HepG2 (cell line): ENCODE results near the gene UQCRC1. TPM values are rescaled to one million over a fixed set of nuclear protein-coding genes. Genes with fewer than 3 reads are reported as not detected.

ENCODE experiments used
- ATAC-seq: fragments of 200-7000 bp; cut with Tn5 transposase; 3 replicates; pipeline ENCODE4 v1.9.1; 2020; ENCODE audit warnings: mild to moderate bottlenecking, moderate library complexity
- BruUV-seq: library from RNA; stranded (reverse); fragments of 400-500 nt; replicated peaks from 2 replicates; lab custom pipeline; 2021; lab: Mats Ljungman, UMichigan
- CTCF ChIA-PET: fragments of 300-600 bp; formaldehyde crosslinking; extraction: SDS; loops from one replicate; lab custom pipeline; 2021; ENCODE audit warnings: low total read pairs, inconsistent platforms, low intra/inter-chr PET ratio; lab: Yijun Ruan, JAX
- POLR2A ChIA-PET: fragments of 350-600 bp; sonication (Branson Sonifier 250); formaldehyde crosslinking; loops from one replicate; lab custom pipeline; 2020; ENCODE audit warnings: antibody characterized with exemption, inconsistent platforms; lab: Yijun Ruan, JAX
- DNase-seq: peaks from one replicate; pipeline ENCODE4 v3.0.0-alpha.2; 2015; ENCODE audit warnings: low spot score
- FAIRE-seq: peaks from 3 replicates; lab custom pipeline; 2011; peaks lifted over from hg19 to GRCh38; lab: Jason Lieb, UNC
- H2AFZ ChIP-seq: one replicate; pipeline ENCODE4 v1.6.1; 2011; ENCODE audit warnings: low read length, inconsistent platforms
- H3K27ac ChIP-seq: fragments of 300-600 bp; 3 replicates; pipeline ENCODE4 v1.8.0; 2011; ENCODE audit warnings: mixed run types, mild to moderate bottlenecking, mixed read lengths, low read length, inconsistent platforms; ENCODE audit not compliant: insufficient read depth; ENCODE audit errors: extremely low read length
- H3K27me3 ChIP-seq, 2 experiments: fragments of 200-600 bp in 1 of 2; 2 replicates in 1 of 2; 3 replicates in 1 of 2; pipeline versions ENCODE4 v1.6.0 to v1.8.0; 2011; ENCODE audit warnings: low read length in 2 of 2, mild to moderate bottlenecking in 2 of 2, moderate library complexity in 2 of 2, inconsistent platforms in 1 of 2; ENCODE audit not compliant: insufficient read depth in 2 of 2, control insufficient read depth in 1 of 2
- H3K36me3 ChIP-seq, 2 experiments: fragments of 200-600 bp in 1 of 2; replicated peaks in 1 of 2; 2 replicates in 1 of 2; 3 replicates in 1 of 2; pipeline versions ENCODE4 v1.5.1 to v1.8.0; 2011; ENCODE audit warnings: low read length in 2 of 2, inconsistent platforms in 1 of 2; ENCODE audit not compliant: insufficient read depth in 2 of 2, control insufficient read depth in 1 of 2
- H3K4me1 ChIP-seq: 2 replicates; pipeline ENCODE4 v1.5.1; 2012; ENCODE audit warnings: low read length, inconsistent platforms; ENCODE audit not compliant: insufficient read depth
- H3K4me2 ChIP-seq: 2 replicates; pipeline ENCODE4 v1.6.0; 2011; ENCODE audit warnings: low read depth, low read length, inconsistent platforms
- H3K4me3 ChIP-seq, 3 experiments: fragments of 200-600 bp in 1 of 3; sonication (generic), shearing (Covaris generic) in 1 of 3; replicated peaks in 1 of 3; 2 replicates each; pipeline ENCODE4 v1.5.1; 2011 to 2016; ENCODE audit warnings: low read length in 3 of 3, inconsistent platforms in 2 of 3, low read depth in 2 of 3, mild to moderate bottlenecking in 2 of 3, control low read depth in 1 of 3, mixed read lengths in 1 of 3; ENCODE audit not compliant: insufficient read depth in 1 of 3
- H3K79me2 ChIP-seq: one replicate; pipeline ENCODE4 v1.6.1; 2011; ENCODE audit warnings: low read length, inconsistent platforms; ENCODE audit not compliant: insufficient read depth
- H3K9ac ChIP-seq: 2 replicates; pipeline ENCODE4 v1.6.0; 2011; ENCODE audit warnings: mild to moderate bottlenecking, low read depth, low read length, inconsistent platforms; ENCODE audit not compliant: insufficient read depth
- H3K9me3 ChIP-seq: 2 replicates; pipeline ENCODE4 v1.5.1; 2012; ENCODE audit warnings: mild to moderate bottlenecking, low read length
- H4K20me1 ChIP-seq: 2 replicates; pipeline ENCODE4 v1.6.0; 2011; ENCODE audit warnings: inconsistent platforms, mild to moderate bottlenecking, low read length, moderate library complexity; ENCODE audit not compliant: insufficient read depth
- CBFB ChIP-seq: sonication (generic); formaldehyde crosslinking; IDR thresholded peaks from 2 replicates; pipeline ENCODE4 v1.4.0; 2020; ENCODE audit warnings: missing genetic modification reagents
- CHD4 ChIP-seq: fragments of 200-600 bp; sonication (generic); IDR thresholded peaks from 2 replicates; pipeline ENCODE4 v1.7.0; 2017; ENCODE audit warnings: mild to moderate bottlenecking, low read length, borderline replicate concordance
- IKZF1 ChIP-seq: fragments of 450-650 bp; IDR thresholded peaks from 2 replicates; pipeline ENCODE4 v1.7.1; 2016
- MIER3 ChIP-seq: IDR thresholded peaks from 2 replicates; pipeline ENCODE4 v1.6.1; 2016; ENCODE audit warnings: missing compliant biosample characterization, borderline replicate concordance
- NCOA5 ChIP-seq: sonication (generic); formaldehyde crosslinking; IDR thresholded peaks from 2 replicates; pipeline ENCODE4 v1.4.0; 2020; ENCODE audit warnings: missing genetic modification reagents
- POLR2G ChIP-seq: fragments of 200-400 bp; formaldehyde crosslinking; IDR thresholded peaks from 2 replicates; pipeline ENCODE4 v1.6.1; 2018; ENCODE audit warnings: mild to moderate bottlenecking, low read depth, low read length, moderate library complexity
- RAD51 ChIP-seq: fragments of 450-650 bp; IDR thresholded peaks from 2 replicates; pipeline ENCODE4 v1.6.1; 2016; ENCODE audit warnings: borderline replicate concordance
- SP2 ChIP-seq: sonication (generic); formaldehyde crosslinking; IDR thresholded peaks from 2 replicates; pipeline ENCODE4 v1.5.1; 2020; ENCODE audit warnings: mild to moderate bottlenecking, missing genetic modification reagents
- TBP ChIP-seq: sonication (generic); formaldehyde crosslinking; IDR thresholded peaks from 2 replicates; pipeline ENCODE4 v1.5.0; 2020; ENCODE audit warnings: missing genetic modification reagents
- ZNF282 ChIP-seq: fragments of 450-650 bp; IDR thresholded peaks from 2 replicates; pipeline ENCODE4 v1.6.1; 2018; ENCODE audit not compliant: partially characterized antibody
- ZNF329 ChIP-seq: sonication (generic); formaldehyde crosslinking; IDR thresholded peaks from 2 replicates; pipeline ENCODE4 v1.9.0; 2021; ENCODE audit warnings: low read depth, mild to moderate bottlenecking, missing genetic modification reagents
- ZNF562 ChIP-seq: sonication (generic); formaldehyde crosslinking; IDR thresholded peaks from 2 replicates; pipeline ENCODE4 v1.8.0; 2022; ENCODE audit warnings: missing genetic modification reagents, borderline replicate concordance
- ZNF607 ChIP-seq: sonication (generic); formaldehyde crosslinking; IDR thresholded peaks from 2 replicates; pipeline ENCODE4 v1.5.1; 2020; ENCODE audit warnings: missing genetic modification reagents, mild to moderate bottlenecking, borderline replicate concordance
- ZNF616 ChIP-seq: sonication (generic); formaldehyde crosslinking; IDR thresholded peaks from 2 replicates; pipeline ENCODE4 v1.5.0; 2020; ENCODE audit warnings: low read depth, mild to moderate bottlenecking, missing genetic modification reagents
- ZNF672 ChIP-seq: sonication (generic); formaldehyde crosslinking; IDR thresholded peaks from 2 replicates; pipeline ENCODE4 v1.8.1; 2022; ENCODE audit warnings: missing genetic modification reagents
- WGBS: methylation state at CpG from one replicate; pipeline ENCODE4 v1.1.6; 2017; ENCODE audit warnings: low lambda C conversion rate; 5-methylcytosine and 5-hydroxymethylcytosine counted together
- in situ Hi-C: cut with HindIII; loops from 2 replicates; pipeline ENCODE4 v1.10.0; 2017; ENCODE audit warnings: low pct_unique_long_range_greater_than_20kb; ENCODE audit not compliant: extremely low pct_ligation_motif_present
- intact Hi-C: fragments of 100-400 bp; cut with micrococcal nuclease; formaldehyde crosslinking; loops from one replicate; pipeline ENCODE4 v1.10.0; 2022; ENCODE audit not compliant: unreplicated experiment
- polyA plus RNA-seq, 8 experiments: library from polyadenylated mRNA; depleted of rRNA in 3 of 8; stranded (reverse) in 7 of 8; unstranded in 1 of 8; fragments of >200 nt; fragmentation: Illumina TruSeq in 4 of 8; extraction: Trizol in 4 of 8; gene quantifications; 2 replicates each; pipeline versions ENCODE4 v1.2.1 to v1.2.3, GENCODE V29; 2011 to 2016; ENCODE audit warnings: low read depth in 4 of 8, missing spikeins in 1 of 8, mixed read lengths in 1 of 8; ENCODE audit not compliant: insufficient read depth in 1 of 8
- total RNA-seq, 5 experiments: library from RNA; depleted of rRNA; stranded (reverse); fragments of >200 nt; fragmentation: Illumina TruSeq; extraction: Trizol; gene quantifications; 2 replicates each; pipeline ENCODE4 v1.2.3, GENCODE V29; 2016; ENCODE audit warnings: low read depth in 1 of 5
- TF ChIP-seq, protein P1 (sequence below): sonication (generic); formaldehyde crosslinking; IDR thresholded peaks from 2 replicates; pipeline ENCODE4 v1.4.0; 2020; ENCODE audit warnings: missing genetic modification reagents
- TF ChIP-seq, protein P2 (sequence below): sonication (generic); formaldehyde crosslinking; IDR thresholded peaks from 2 replicates; pipeline ENCODE4 v1.8.0; 2022; ENCODE audit warnings: missing genetic modification reagents, mild to moderate bottlenecking, inconsistent platforms, borderline replicate concordance
- TF ChIP-seq, protein P3 (sequence below): sonication (generic); formaldehyde crosslinking; IDR thresholded peaks from 2 replicates; pipeline ENCODE4 v1.5.0; 2020; ENCODE audit warnings: mild to moderate bottlenecking, missing genetic modification reagents

The UQCRC1 gene
- total and polyA plus RNA-seq, 2 of the 13 experiments (the other 11 are each of a cell fraction or from before 2014, with no cell fraction given) = 316 to 680 TPM

DNA sequence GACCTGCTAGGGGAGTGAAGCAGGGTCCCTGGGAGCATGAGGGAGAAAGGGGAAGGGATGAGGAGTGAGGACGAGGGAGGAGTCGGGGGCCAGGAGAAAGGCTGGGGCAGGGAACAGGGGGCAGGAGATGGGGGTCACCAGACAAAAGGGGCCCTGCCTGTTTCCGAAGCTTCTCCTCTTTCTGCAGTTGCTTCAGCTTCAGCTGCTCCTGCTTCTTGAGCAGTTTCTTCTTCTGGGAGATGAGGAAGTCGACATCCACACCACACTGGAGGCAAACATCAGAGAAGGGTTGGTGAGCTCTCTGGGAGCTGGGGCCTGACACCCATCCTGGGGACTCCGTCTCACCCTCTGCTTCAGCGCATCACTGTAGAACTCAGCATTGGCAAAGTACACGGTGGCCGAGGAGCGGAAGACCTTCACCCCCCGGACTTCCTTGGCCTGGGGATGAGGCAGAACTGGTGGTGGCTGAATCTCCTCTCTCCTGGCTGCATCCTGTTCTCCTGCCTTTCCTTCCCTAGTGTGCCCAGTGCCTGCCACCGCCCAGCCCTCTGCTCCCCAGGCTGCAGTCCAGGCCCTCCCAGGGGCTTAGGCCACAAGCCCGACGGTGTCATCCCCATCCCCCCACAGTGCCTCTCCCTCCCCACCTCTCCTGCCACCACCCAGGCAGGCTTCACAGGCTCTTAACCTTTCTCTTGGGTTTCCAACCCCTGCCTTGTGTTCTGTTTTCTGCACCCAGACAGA lies 19.0 kb upstream of the UQCRC1 start:
- Histone ChIP-seq H3K9me3 (no peaks in the 10 kb centered on the region), H3K4me2 (no peak overlapping the region), H2AFZ (no peak overlapping the region), H4K20me1 (no peaks in the 10 kb centered on the region), H3K36me3 (peaks cover 27 to 85% of the 10 kb centered on the region in 2 experiments), H3K9ac (no peak overlapping the region), H3K27me3 (no peaks in the 10 kb centered on the region), H3K27ac (no peak overlapping the region), H3K79me2 (peaks cover 18% of the 10 kb centered on the region)
- CTCF ChIA-PET = no interaction called here
- 93% methylated on average over 8 of the region's 13 CpGs for WGBS
- BruUV-seq = no TSS peak
- in situ Hi-C loops = no loop called here
- FAIRE-seq = no peak
- TF ChIP-seq IKZF1 (no peak), NCOA5 (CRISPR knock-in tag) (no peak), CBFB (CRISPR knock-in tag) (no peak), RAD51 (no peak), ZNF672 (no peak), TBP (CRISPR knock-in tag) (no peak), ZNF562 (CRISPR knock-in tag) (no peak), ZNF616 (CRISPR knock-in tag) (no peak), CHD4 (no peak), ZNF607 (CRISPR knock-in tag) (no peak), ZNF282 (no peak), ZNF329 (no peak), SP2 (CRISPR knock-in tag) (no peak), POLR2G (no peak), MIER3 (no peak)
- TF ChIP-seq, protein P1, sequence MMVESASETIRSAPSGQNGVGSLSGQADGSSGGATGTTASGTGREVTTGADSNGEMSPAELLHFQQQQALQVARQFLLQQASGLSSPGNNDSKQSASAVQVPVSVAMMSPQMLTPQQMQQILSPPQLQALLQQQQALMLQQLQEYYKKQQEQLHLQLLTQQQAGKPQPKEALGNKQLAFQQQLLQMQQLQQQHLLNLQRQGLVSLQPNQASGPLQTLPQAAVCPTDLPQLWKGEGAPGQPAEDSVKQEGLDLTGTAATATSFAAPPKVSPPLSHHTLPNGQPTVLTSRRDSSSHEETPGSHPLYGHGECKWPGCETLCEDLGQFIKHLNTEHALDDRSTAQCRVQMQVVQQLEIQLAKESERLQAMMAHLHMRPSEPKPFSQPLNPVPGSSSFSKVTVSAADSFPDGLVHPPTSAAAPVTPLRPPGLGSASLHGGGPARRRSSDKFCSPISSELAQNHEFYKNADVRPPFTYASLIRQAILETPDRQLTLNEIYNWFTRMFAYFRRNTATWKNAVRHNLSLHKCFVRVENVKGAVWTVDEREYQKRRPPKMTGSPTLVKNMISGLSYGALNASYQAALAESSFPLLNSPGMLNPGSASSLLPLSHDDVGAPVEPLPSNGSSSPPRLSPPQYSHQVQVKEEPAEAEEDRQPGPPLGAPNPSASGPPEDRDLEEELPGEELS (CRISPR knock-in tag) = no peak
- TF ChIP-seq, protein P2, sequence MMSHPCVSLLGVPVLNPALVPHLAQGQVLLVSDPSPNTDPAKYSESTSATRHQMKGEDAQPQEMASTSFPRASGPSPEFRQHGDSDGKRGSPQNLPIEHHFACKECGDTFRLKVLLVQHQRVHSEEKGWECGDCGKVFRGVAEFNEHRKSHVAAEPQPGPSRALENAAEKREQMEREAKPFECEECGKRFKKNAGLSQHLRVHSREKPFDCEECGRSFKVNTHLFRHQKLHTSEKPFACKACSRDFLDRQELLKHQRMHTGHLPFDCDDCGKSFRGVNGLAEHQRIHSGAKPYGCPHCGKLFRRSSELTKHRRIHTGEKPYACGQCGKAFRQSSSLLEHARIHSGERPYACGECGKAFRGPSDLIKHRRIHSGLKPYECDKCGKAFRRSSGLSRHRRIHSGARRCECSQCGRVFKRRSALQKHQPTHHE (CRISPR knock-in tag) = no peak
- TF ChIP-seq, protein P3, sequence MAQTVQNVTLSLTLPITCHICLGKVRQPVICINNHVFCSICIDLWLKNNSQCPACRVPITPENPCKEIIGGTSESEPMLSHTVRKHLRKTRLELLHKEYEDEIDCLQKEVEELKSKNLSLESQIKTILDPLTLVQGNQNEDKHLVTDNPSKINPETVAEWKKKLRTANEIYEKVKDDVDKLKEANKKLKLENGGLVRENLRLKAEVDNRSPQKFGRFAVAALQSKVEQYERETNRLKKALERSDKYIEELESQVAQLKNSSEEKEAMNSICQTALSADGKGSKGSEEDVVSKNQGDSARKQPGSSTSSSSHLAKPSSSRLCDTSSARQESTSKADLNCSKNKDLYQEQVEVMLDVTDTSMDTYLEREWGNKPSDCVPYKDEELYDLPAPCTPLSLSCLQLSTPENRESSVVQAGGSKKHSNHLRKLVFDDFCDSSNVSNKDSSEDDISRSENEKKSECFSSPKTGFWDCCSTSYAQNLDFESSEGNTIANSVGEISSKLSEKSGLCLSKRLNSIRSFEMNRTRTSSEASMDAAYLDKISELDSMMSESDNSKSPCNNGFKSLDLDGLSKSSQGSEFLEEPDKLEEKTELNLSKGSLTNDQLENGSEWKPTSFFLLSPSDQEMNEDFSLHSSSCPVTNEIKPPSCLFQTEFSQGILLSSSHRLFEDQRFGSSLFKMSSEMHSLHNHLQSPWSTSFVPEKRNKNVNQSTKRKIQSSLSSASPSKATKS = no peak
- TF ChIP-seq, all 625 proteins: peak for 0
- intact Hi-C loops = no loop called here
- ATAC-seq (no peak), DNase-seq (no peak)
- peaks cover 62% of the 10 kb centered on the region for H3K4me1 ChIP-seq
- POLR2A ChIA-PET = interaction anchor here (1.0 to 1.6 kb wide), 2 partner anchors 9 to 33 kb away, joined by 3 read pairs; no protein-coding TSS in a partner anchor
- H3K4me3 ChIP-seq = no peak overlapping the region
